GM18498 (cell line): ENCODE results near the gene CEBPG.

ENCODE experiments used
- ATAC-seq: cut with Tn5 transposase; IDR thresholded peaks from one replicate; pipeline ENCODE4 v1.9.1; 2021; ENCODE audit warnings: mild to moderate bottlenecking, moderate library complexity; ENCODE audit not compliant: unreplicated experiment

Gene CEBPG

DNA sequence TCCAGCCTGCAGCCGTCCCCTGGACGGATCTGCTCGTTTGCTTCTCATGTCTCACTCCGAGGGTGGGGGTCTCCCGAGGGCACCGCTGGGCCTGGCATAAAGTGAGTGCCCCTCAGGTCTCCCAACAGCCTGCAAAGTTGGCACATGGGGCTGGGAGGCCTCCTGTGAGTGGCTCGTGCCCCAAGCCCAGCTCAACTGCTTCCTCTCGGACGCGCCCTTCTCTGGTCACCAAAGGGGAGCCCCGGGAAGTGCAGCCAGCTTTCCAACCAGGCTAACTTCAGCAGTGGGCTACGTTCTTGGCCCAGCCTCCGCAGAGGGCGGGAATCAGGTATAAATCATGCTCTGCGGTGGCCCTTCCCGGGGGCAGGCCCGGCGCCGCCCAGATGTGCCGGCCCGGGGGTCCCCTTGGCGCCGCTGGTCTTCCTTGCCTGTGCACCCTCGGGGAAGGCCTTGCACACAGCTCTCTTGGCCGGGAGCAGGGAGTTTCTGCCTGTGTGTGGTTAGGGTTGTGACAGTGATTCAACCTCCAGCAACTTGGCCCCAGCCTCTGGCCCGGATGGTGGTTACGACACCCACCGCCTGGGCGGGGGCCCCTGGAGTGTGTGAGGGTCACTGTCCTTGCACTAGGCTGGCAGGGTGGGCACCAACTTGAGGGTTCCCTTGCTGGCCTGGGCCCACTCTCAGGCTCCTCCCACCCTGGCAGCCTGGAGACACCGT lies 20.7 kb downstream of the CEBPG start:
- no peak for ATAC-seq

DNA sequence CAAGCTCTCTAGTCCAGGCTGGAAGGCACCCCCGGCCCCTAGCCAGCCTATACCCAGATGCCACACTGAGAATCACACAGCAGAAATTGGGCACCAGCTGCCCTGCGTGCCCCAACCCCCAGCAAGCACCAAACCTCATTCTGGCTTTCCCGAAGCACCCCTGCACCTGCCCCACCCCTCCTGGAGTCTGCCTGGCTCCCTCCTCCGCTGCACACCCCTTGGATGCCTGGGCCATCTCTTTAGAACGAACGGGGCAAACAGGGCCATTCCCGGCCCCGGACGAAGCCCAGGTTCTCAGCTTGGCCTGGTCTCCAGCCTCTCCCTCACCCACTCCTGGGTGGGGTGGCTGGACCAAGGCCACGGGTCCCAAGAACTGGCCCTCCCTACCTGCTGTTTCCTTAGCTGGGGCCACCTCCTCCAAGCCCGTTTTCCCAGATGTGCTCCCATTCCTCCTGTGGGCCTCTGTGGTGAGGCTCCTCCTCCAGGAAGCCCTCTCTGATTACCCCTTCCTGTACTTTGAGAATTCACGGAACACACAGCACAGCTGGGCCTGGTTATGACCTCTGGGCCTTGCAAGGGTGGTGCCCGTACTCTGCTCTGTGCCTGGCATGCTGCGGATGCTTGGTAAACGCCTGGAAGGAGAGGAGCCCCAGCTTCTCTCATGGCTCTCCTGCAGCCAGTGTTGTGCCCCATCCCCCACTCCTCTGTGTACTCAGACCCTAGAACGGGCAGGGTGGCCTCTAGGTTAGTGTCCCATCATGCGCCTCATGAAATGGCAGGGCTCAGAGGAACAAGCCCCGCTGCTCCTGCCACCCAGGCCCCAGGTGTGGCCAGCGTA lies 21.4 kb downstream of the CEBPG start:
- no peak for ATAC-seq

DNA sequence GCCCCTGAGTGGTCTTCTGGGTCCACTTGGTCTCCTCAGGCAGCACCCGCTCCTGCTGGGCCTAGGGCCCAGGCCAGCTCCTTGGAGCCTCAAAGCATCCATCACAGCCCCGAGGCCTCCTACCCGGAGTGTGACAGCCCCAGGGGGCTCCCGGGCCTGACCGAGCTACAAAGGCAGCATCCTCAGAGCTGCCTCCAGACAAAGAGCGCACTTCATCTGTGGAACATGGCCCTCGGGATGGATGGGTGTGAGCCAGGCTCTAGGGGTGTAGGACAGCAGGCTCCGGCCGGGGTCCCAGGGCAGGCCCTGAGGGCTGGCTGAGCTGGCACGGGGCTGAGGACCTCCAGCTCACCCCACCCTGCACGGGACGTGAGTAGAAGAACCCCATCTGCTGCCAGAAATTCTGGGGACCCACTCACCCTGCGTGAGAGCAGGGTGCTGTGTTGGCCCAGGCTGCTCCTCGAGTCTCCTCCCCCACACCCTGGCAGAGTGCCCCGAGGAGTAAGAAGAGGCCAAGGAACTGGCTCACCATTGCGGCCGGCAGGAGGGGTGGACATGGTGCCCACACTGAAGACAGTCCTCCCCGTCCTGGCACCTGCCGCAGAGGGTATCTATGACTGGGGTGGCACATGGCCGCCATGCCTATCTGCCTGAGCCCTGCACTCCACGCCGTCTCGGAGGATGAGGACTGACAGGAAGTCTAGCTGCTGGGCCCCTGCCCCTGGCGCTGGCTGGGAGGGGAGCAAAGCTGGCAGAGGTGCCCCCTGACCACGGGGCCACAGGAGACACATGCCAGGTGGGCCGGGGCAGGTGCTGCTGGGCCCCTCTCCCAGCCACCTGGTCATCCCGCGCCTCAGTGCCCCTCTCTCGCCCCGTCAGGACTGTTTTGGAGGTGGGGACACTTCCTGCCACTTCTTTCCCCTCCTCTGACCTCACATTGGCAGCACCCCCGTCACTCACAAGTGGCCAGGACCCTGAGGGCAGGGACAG lies 22.3 kb downstream of the CEBPG start:
- ATAC-seq: no peak

DNA sequence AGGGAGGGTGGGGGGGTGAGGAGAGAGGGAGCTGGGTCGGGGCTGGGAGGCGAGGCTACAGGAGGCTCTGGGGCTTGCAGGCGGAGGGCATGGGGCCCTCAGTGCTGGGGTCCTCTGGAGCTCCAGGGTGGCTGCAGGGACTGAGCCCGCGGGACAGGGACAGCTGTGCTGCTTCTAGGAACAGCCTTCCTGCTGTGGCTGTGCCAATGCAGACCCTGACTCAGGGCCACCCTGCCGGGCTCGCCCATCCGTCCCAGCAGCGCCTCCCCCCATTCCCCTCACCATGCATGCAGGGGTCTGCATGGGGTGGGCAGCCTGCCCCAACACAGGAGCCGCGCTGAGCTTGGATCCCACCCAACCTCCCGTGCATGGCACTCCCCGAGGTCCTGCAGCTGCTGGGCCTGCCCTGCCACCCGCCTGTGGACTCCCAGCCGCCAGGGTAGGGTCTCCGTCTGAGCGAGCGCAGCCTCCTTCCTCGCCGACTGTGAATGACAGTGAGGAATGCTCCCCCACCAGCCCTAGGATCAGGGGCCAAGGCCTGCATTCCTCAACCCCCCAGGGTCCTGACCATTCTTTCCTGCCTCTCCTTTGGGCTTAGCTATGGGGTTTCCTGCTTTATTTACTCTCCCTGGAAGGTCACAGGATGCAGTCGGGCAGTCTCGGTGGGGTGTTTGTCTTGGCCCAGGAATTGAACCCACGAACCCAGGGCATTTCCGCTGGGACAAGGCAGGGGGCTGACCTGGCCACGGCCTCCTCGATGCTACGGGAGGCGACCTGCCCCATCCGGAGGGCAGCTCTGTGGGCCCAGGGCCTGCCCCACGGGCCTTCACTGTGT lies 23.4 kb downstream of the CEBPG start:
- ATAC-seq: no peak

DNA sequence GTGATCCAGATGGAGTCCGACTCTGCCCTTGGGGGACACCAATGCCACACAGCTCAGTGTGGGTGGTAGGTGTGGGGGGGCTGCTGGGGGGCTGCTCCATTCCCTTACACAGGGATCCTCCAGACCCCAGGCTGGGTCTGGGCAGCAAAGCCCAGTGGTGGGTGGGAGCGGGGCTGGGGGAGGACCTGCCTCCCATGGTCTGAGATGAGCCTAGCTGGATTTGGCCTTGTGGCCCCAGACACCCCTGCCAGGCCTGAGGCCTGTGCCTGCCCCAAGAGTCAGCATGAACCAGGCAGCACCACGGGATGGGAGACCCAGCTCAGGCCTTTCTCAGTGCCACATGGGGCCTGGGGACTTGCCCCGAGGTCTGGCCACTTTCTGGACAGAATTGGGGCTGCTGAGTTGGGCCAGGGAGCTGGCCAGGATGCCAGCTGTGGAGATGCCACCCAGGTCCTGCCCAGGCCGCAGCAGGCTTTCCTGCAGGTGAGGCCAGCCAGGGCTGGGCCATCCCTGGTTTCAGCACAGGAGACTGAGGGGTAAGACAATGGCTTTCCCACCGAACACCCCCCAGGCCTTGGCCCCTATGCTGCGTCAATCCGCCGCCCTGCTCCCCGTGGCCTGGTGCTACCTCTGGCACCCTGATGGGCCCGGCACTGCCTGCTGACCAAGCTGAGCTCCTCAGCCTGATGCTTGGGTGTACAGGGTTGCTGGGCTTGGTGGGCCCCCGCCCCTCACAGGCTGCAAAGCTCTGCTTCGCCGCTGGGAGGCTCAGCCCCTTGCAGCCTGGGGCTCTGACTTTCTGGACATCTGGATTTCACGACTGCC lies 24.2 kb downstream of the CEBPG start:
- no peak for ATAC-seq

DNA sequence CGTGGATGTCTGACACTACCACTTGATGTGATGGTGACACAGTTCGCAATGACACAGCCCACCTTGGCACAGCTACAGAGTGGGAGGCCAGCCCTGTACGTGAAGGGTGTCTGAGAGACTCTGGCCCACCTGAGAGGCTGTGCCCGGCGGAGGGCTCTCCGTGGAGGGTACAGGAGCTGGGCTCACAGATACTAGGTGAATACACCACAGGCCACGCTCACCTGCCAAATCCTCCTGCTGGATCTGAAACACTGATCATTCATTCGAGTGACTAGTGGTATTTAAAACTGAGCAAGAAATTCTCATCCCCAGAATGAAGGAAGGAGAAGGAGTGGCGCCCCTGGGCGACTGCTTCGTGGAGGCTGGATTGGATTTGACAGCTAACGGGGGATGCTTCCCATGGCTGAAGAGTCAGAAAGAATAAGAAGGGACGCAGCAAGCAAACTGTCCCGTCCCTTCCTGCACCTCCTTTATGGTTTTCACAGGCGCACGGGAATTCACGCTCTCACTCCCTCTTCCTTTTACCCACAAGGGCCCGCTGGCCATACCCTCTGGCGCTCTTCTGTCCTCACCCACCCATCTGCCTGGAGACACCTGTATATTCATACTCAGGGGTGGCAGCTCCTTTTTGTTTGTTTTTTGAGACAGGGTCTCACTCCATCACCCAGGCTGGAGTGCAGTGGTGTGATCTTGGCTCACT lies 25.0 kb downstream of the CEBPG start:
- no peak for ATAC-seq

DNA sequence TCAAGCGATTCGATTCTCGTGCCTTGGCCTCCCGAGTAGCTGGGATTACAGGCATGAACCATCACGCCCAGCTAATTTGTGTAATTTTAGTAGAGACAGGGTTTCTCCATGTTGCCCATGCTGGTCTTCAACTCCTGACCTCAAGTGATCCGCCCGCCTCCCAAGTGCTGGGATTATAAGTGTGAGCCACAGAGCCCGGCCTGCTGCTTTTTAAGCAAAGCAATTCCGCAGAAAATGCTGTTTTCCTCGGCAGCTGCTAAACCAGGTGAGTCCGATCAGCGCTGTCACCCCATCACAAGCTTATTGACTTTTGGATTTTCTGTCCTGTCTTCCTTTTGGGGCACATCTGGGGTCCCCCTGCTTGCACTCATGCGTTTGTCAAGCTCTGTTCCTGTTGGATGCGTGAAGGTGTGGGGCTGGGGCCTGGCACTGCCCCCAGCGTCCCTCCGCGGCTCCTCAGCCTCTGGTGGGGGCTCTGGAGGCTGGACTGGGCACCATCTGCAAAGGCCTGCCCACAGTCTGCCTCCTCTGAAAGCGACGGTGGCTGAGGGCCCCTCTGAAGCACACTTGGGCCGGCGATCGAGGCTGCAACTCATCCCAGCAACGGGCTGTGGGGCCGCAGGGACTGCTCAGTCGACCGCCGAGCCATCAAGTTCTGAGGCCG lies 25.7 kb downstream of the CEBPG start:
- no peak for ATAC-seq

DNA sequence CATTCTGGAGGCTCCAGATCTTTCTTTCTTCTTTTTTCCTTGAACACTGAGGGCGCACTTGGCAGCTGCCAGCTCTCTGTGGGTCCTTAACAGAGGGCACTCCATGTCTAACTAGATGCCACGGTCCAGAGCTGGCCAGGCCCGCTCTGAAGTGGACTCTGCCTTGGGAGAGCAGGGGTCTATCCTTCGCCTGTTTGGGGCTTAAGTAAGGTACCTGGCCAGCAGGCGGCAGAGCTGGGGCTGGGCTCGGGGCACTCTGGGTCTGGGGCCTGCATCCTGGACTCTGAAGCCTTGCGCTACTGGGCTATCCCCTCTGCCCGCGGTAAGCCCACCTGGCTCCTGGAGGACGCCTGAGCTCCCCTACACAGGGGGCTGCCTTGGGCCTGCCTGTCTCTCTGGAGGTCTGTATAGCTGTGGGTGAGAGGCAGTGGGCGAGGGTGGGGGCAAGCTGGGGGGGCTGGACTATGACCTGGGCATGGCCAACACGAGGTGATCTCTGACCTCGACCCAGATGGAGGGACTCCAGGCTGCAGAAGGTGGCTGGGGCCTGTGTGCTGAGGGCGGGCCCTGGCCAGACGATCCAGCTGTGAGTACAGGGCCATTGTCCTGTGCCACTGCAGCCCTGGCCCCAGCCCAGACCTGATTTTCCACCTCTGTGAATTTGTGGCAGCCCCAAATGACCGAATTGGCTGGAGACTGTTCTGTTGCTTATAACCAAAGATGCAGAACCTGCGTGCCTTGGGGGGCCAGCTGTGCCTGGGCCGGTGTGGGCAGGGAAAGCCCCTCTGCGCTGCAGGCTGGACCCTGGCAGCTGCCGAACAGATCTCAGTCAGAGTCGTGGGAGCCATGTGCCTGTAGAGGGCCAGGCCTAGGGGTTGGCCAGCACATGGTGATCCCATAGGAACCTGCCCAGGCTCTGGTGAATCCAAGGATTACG lies 26.5 kb downstream of the CEBPG start:
- no peak for ATAC-seq

DNA sequence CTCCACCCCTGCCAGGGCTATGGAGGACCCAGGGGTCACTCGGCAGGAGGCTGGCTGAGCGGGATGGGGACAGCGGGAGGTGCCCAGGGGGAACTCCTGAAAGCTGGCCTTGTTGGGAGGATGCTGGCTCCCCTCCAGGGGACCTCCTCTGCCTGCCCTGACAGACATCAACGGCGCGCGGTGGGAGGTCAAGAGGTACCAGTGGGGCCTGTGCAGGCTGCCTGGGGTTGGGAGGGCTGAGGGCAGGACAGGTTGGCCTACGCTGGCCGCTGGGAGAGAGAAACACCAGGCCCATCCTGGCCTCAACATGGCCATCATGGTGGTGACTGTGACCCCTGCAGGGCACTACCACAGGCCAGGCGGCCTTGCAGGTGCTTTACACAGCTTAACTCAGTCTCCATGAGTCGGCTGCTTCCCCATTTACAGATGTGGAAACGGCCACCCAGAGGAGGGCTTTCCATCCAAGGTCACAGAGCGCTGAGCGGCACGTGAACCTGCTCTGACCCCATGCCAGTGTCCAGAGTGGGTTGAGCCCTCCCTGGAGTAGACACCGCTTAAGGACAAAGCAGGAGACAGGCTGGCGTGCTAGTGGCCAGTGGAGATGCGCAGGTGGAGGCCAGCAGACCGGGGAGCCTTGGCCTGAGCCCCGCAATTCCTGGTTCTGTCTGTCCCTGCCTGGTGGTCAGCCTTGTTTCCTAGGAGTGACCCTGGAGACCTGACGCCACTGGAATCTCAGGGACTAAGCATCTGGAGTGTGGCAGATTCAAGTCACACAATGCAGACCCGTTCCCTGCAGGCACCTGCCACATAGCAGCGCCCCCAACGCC lies 27.6 kb downstream of the CEBPG start:
- ATAC-seq: no peak

DNA sequence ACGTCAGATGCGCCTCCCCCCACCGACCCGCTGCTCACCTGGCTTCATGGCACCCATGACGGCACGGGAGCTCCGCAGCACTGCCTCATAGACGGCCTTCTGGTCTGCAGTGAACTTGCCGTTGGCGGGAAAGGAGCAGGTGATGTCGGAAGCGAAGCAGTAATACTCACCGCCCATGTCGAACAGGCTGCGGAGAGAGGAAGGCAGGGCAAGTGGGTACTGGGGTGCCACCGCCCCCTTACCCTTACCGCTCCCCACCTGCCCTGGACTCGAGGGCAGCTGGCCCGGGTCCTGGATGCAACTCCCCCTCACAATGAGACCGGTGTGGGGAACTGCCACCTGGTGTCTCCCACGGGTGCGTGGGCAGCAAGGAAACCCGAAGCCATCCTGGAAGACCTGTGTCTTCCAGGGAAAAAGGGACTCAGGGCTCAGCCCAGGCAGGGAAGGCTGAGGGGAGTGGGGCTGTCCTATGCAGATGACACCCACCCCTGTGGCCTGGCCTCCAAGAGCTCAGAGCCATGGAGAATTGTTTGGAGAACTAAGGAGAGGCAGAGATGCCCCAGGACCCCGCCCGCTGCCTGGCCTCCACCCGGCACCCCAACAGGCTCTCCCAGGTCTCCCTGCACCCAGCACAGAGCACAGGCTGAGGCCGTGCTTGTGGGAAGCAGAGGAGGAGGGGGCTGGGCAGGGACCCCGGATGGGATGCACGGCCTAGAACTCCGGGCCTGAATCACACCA lies 28.3 kb downstream of the CEBPG start:
- no peak for ATAC-seq

DNA sequence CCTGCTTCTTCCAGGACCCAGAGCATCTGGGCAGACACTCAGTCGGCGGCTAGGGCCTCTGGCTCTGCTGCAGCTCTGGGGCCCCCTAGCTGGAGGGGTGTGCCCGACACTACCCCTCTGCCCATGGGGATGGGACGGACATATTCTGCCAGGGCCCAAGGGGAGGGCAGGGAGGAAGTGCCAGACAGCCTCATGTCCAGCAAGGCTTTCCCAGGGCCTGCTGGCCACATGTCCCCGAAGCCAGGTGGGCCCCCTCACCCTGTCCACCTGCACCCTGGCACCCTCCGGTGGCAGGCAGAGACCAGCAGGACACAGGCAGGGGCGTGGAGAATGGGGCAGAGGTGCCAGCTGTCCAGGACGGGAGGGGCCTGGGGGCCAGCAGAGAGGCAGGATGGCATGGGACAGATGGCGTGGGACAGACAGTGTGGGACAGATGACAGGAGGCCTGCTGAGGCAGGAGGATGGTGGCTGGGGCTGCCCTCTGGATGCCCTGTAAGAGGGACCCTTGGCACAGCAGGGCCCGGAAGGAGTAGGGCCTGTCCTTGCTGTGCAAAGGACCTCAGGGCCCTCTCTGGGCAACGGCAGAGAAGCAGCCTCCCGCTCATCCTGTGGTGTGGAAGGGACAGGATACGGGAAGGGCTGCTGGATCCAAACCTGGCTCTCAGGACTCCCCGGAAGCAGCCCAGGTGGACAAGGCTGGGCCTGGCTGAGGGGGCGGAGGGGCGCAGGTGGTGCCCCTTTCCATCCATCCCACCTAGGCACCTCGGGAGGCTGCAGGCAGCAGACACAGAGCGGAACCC lies 29.1 kb downstream of the CEBPG start:
- ATAC-seq: no peak

DNA sequence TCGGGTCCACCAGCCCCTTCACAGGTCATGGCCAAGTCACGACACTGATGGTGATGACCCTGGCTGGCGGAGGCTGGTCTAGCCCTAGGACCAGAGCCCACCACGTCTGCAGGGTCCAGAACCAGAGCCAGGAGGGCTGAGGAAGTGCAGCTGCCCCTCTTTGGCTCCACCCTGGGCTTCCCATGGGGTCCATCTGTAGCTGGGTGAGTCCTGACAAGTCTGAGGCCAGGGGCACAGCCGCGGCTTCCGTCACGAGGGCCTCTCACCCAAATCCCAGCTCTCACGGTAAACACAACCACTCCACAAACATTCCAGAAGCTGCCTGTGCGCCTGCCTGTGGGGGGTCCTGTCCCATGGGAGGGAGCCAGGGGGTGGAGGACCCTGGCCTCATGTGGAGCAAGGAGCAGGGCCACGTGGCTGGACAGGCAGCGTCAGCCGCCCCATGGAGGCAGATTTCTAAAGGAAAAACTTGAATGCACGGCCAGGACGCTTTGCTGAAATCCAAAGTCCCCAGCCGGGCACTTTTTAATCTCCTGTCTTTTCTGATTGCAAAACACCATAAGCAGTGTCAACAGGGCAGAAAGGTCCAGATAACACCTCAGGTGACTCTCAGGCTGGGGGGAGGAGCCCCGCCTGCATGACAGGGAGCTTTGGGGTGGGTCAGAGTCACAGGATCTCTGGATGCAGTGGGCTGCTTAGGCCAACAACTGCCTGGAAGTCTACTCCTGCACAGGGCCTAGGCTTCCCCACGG lies 29.9 kb downstream of the CEBPG start:
- ATAC-seq: no peak

DNA sequence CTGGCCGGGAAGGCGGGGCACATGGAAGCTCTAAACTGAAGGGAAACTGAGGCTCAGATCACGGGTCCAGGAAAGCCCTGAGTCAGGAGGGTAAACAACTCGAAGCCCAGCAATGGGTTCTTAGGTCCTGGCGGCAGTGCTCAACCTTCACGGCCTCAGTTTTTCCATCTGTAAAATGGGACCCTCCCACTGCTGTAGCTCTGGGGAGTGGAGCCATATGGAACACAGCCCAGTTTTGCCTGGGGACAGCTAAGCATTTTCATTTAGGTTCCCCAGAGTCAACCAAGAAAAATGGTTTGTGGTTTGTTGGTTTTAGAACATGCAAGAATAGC lies 30.4 kb downstream of the CEBPG start:
- ATAC-seq: no peak

DNA sequence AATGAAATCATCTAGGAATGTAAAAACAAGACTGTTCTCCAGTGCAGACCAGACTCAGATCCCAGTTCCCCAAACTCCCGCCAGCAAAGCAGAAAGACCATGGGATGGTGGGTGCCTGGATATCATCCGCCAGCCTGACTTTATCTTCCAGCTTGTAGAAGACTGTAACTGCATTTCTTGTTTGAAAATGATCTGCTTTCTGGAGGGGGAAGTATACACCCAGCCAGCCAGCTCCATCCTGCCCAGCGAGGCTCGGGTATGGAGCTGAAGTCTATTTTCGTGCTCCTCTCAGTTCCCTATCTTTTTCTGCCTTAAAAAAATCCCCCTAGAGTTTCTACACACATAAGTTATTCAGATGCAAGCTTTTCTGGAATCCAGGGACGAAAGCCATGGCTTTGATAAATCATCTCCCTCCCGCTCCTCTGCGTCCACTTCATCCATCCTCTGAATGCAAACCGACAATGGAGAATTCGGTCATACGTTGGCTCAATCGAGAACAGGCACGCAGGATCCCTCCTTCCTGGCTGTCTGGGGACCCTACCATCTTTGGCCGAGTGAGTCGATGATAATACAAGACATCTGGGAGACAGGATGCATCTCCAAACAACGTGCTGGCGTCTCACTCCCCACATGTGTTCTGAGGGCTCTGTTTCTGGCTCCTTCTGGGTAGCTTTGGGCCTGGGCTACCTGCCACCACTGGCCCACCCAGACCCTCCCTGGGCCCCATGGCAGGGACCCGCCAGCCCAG lies 31.2 kb downstream of the CEBPG start:
- no peak for ATAC-seq
